MCF 10A (cell line): ENCODE results near the gene DNAH9. TPM values are rescaled to one million over a fixed set of nuclear protein-coding genes. Genes with fewer than 3 reads are reported as not detected.

Experiments used
- BruUV-seq: library from RNA; stranded (reverse); fragments of 400-500 nt; replicated peaks from 2 replicates; lab custom pipeline; 2021; lab: Mats Ljungman, UMichigan
- CTCF ChIA-PET: fragments of 300-600 bp; sonication (Branson Sonifier 250); formaldehyde crosslinking; extraction: SDS; loops from one replicate; lab custom pipeline; 2021; ENCODE audit warnings: antibody characterized with exemption, inconsistent platforms; lab: Yijun Ruan, JAX
- POLR2A ChIA-PET: fragments of 300-600, 350-650 bp; sonication (Branson Sonifier 250); formaldehyde crosslinking; extraction: SDS; loops from one replicate; lab custom pipeline; 2020; ENCODE audit warnings: antibody characterized with exemption, inconsistent platforms; lab: Yijun Ruan, JAX
- DNase-seq: peaks from one replicate; pipeline ENCODE4 v3.0.0-alpha.2; 2018; ENCODE audit not compliant: unreplicated experiment
- H3K27ac Mint-ChIP-seq: one replicate; pipeline ENCODE4 v1.8.0; 2022; ENCODE audit warnings: mild to moderate bottlenecking, low read depth, mixed read lengths; ENCODE audit not compliant: unreplicated experiment
- H3K27me3 Mint-ChIP-seq: one replicate; pipeline ENCODE4 v1.8.0; 2022; ENCODE audit warnings: mixed read lengths; ENCODE audit not compliant: insufficient read depth, unreplicated experiment
- H3K36me3 Mint-ChIP-seq: one replicate; pipeline ENCODE4 v1.8.0; 2022; ENCODE audit warnings: mild to moderate bottlenecking, moderate library complexity, mixed read lengths; ENCODE audit not compliant: insufficient read depth, unreplicated experiment
- H3K4me1 Mint-ChIP-seq: one replicate; pipeline ENCODE4 v1.8.0; 2022; ENCODE audit warnings: mixed read lengths; ENCODE audit not compliant: insufficient read depth, unreplicated experiment
- H3K4me3 Mint-ChIP-seq: one replicate; pipeline ENCODE4 v1.8.0; 2022; ENCODE audit warnings: mild to moderate bottlenecking, moderate library complexity, mixed read lengths; ENCODE audit not compliant: unreplicated experiment
- H3K9me3 Mint-ChIP-seq: one replicate; pipeline ENCODE4 v1.8.0; 2022; ENCODE audit warnings: mixed read lengths; ENCODE audit not compliant: unreplicated experiment
- CTCF ChIP-seq: fragments of 200-600 bp; IDR thresholded peaks from one replicate; pipeline ENCODE4 v1.8.0; 2022; ENCODE audit warnings: antibody characterized with exemption, mild to moderate bottlenecking; ENCODE audit not compliant: unreplicated experiment
- intact Hi-C: fragments of 100-400 bp; cut with micrococcal nuclease; formaldehyde crosslinking; loops from 2 replicates; pipeline ENCODE4 v1.14.1; 2022
- total RNA-seq: library from RNA; stranded (reverse); gene quantifications from 2 replicates; pipeline ENCODE4 v1.2.3, GENCODE V29; 2022

Gene DNAH9
- total RNA-seq, 1 experiment from 2014 or later: 0.44 TPM

DNA sequence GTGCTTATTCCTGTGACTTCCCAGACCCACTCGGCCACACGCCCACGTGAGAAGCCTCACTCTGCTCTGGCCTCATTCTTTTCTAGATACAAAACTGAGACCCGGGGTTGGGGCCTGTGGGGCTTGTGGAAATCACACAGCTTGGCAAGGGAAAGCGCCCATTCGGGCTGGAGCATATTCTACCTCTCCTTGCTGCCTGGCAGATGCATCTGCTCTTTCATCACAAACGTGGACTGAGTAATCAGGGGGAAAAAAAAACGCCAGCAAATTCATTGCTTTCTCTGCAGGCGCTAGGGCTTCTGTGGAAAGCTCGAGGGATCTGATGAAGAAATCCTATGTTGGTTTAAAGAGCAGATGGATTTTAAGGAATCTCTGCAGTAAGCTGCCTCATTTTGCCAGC is 44.4 kb downstream of the DNAH9 start:
- DNase-seq: no peak
- peaks cover 5% of the 10 kb centered on the region for H3K36me3 Mint-ChIP-seq
- ChIA-PET CTCF (interaction anchor here (0.6 to 2.4 kb wide), 3 partner anchors 13 to 767 kb away, joined by 3 to 16 read pairs (median 4); no protein-coding TSS in a partner anchor), POLR2A (interaction anchor here (0.6 kb wide), 1 partner anchor 898 kb away, joined by 4 read pairs; no protein-coding TSS in a partner anchor)
- no TSS peak for BruUV-seq
- no peak overlapping the region for H3K4me3 Mint-ChIP-seq
- H3K4me1 Mint-ChIP-seq: peaks cover 17% of the 10 kb centered on the region
- no peaks in the 10 kb centered on the region for H3K27me3 Mint-ChIP-seq
- no peaks in the 10 kb centered on the region for H3K9me3 Mint-ChIP-seq
- H3K27ac Mint-ChIP-seq: no peak overlapping the region
- intact Hi-C loops: loop anchor here (10.0 kb wide), 2 partner anchors 342 to 378 kb away; no protein-coding TSS in a partner anchor
- no peak for TF ChIP-seq CTCF

GRCh38 chr17:11643851-11644250 is 45.6 kb downstream of the DNAH9 start:
- Mint-ChIP-seq H3K27ac (no peak overlapping the region), H3K27me3 (no peaks in the 10 kb centered on the region)

GRCh38 chr17:11644265-11645212 is 46.3 kb downstream of the DNAH9 start:
- Mint-ChIP-seq H3K36me3 (peaks cover 5% of the 10 kb centered on the region), H3K4me3 (no peak overlapping the region), H3K27ac (no peak overlapping the region), H3K9me3 (no peaks in the 10 kb centered on the region), H3K4me1 (peaks cover 17% of the 10 kb centered on the region), H3K27me3 (no peaks in the 10 kb centered on the region)
- DNase-seq: peak; percentile 63
- intact Hi-C loops: loop anchor here (1.0 to 10.0 kb wide), 5 partner anchors 252 to 765 kb away; no protein-coding TSS in a partner anchor
- ChIA-PET CTCF (interaction anchor here (0.6 to 2.4 kb wide), 35 partner anchors 8 to 1640 kb away, joined by 3 to 16 read pairs (median 4); partner anchors contain the start of gene ZNF18), POLR2A (interaction anchor here (0.6 to 0.7 kb wide), 3 partner anchors 60 to 267 kb away, joined by 3 read pairs; no protein-coding TSS in a partner anchor)
- TF ChIP-seq CTCF: peak; percentile 74
- BruUV-seq: no TSS peak

More at GRCh38 chr17:11643851-11644250, 45.6 kb downstream of the DNAH9 start:
- intact Hi-C loops: loop anchor here (1.0 to 10.0 kb wide), 5 partner anchors 251 to 765 kb away; no protein-coding TSS in a partner anchor
- POLR2A ChIA-PET: interaction anchor here (0.6 to 0.7 kb wide), 2 partner anchors 264 to 267 kb away, joined by 3 read pairs; no protein-coding TSS in a partner anchor
- no peak for TF ChIP-seq CTCF
- CTCF ChIA-PET: interaction anchor here (0.6 to 2.4 kb wide), 27 partner anchors 10 to 768 kb away, joined by 3 to 16 read pairs (median 4); partner anchors contain the start of gene ZNF18
- peaks cover 17% of the 10 kb centered on the region for H3K4me1 Mint-ChIP-seq
- peaks cover 5% of the 10 kb centered on the region for H3K36me3 Mint-ChIP-seq
- DNase-seq: peak; percentile 0
- no peak overlapping the region for H3K4me3 Mint-ChIP-seq
- no TSS peak for BruUV-seq
- no peaks in the 10 kb centered on the region for H3K9me3 Mint-ChIP-seq

DNA sequence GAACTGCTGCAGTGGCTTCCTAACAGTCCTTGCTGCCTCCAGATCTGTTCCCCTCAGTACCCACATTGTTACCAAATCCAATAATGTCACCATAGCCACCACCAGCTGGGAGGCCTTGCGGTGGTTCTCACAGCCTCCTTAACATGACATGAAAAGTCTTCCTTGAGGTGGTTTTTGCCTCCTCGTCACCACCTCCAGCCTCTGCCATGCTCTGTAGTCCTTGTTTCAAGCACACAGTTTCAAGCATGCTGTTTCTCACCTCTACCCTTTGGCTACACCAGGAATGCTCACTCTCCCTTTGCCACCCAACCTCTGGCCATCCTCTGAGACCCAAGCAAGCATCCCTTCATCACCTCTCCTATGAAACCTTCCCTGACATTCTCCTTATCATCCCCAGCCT is 47.2 kb downstream of the DNAH9 start:
- intact Hi-C loops: loop anchor here (2.0 to 10.0 kb wide), 3 partner anchors 253 to 381 kb away; no protein-coding TSS in a partner anchor
- H3K4me1 Mint-ChIP-seq: peaks cover 17% of the 10 kb centered on the region
- no peak overlapping the region for H3K27ac Mint-ChIP-seq
- no peaks in the 10 kb centered on the region for H3K9me3 Mint-ChIP-seq
- POLR2A ChIA-PET: interaction anchor here (0.7 kb wide), 1 partner anchor 59 kb away, joined by 3 read pairs; no protein-coding TSS in a partner anchor
- H3K36me3 Mint-ChIP-seq: peaks cover 5% of the 10 kb centered on the region
- no peaks in the 10 kb centered on the region for H3K27me3 Mint-ChIP-seq
- CTCF ChIA-PET: interaction anchor here (0.7 to 1.9 kb wide), 12 partner anchors 9 to 501 kb away, joined by 3 to 8 read pairs (median 4); no protein-coding TSS in a partner anchor
- BruUV-seq: no TSS peak
- no peak overlapping the region for H3K4me3 Mint-ChIP-seq
- DNase-seq: no peak
- TF ChIP-seq CTCF: no peak
